ENCODE data around the gene LIN9.
"Not testable (repeated sequence)": the region's sequence is repeated elsewhere in the genome, so short reads cannot be mapped to it uniquely, and the experiment has no call there.

The LIN9 gene

DNA sequence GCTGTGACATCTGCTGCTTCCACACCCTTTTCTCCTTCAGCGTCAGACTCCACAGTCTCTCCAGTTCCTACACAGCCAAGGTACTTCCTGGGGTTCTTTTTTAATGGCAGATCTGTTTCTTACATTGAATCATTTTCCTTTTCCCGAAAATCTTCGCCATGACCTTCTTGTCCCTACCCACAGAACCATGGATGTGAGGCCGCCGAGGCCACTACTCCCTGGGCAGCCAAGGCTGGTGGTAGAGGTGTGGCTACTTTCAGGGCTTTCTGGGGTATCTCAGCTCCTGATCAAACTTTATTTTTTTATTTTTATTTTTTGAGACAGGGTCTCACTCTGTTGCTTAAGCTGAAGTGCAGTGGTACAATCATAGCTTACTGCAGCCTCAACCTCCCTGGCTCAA is 9.5 kb upstream of the LIN9 start:
- no peak for DNase-seq

DNA sequence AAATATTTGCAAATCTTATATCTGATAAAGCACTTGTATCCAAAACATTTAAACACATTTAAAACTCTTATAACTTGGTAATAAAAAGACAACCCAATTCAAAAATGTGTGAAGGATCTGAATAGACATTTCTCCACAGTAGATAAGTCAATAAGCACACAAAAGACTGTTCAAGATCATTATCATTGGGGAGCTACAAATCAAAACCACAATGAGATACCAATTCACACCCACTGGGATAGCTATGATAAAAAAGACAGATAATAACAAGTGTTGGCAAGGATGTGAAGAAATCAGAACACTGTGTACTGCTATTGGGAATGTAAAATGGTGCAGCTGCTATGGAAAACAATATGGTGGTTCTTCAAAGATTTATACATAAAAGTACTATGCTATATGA is 5.1 kb upstream of the LIN9 start:
- DNase-seq: no peak

DNA sequence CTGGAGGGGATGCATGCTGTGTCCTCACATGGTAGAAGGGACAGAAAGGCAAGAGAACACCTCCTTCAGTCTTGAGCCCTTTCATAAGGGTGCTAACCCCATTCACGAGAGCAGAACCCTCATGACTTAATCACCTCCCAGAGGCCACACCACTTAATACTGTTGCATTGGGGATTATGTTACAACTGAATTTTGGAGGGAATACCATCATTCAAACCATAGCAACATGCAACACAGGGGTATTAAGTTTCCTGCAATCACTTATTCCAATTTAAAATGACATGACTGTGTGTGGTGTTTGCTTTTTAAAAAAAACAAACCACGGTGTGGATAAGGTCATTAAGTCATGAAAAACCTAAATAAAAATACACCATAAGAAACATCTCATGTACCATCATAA is 3.1 kb upstream of the LIN9 start:
- DNase-seq: no peak

DNA sequence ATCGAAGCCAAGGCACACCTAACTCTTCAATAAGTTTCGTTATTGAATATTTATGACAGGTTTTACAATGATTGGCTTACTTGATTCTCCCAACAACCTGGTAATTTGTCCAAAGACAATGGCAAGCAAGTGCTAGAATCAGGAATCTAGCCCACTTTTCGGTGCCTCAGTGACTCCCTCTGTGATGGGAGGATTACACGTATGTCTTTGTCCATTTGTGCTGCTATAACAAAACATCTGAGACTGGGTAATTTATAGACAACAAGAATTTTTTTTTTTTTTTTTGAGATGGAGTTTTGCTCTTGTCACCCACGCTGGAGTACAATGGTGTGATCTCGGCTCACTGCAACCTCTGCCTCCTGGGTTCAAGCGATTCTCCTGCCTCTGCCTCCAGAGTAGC is 2.4 kb upstream of the LIN9 start:
- no peak for DNase-seq

DNA sequence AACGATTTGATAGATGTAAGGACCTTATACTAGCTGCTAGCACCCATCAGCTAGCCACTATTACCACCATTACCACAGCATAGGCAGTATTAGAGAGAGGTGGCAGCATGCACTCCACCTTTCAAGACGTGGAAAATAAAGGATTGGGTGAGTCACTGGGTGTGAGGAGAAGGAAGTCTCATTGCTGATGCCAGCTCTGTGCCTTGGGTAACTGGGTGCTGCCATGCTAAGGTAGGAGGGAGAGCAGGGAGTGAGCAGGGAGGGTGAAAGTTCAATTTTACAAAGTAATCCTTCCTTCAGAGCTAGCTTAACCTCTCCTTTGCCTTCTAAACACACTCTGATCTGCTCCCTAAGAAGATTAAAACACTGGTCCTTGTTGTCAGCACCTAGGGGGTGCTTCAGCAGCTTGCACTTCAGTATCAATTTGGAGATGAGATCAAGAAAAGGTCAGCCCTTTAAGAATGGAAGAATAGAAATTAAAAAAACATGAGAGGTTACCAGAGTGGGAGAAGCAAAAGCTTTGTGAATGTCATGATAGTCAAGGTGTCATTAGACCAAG is 1.8 kb upstream of the LIN9 start:
- no peak for DNase-seq

DNA sequence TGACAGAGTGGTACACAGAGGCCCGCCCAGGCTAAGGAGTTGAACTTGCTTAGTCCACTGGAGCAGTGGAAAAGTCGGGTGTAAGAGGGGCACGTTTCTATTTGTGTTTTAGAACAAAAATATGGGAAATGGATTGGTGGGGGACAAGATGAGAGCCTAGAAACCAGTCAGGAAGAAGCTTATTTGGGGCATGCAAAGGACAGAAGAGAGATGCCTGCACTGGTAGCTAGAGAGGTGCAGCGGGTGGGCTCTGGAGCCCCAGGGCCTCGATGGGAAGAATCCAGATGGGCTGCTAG is 1.2 kb upstream of the LIN9 start:
- DNase-seq: no peak

DNA sequence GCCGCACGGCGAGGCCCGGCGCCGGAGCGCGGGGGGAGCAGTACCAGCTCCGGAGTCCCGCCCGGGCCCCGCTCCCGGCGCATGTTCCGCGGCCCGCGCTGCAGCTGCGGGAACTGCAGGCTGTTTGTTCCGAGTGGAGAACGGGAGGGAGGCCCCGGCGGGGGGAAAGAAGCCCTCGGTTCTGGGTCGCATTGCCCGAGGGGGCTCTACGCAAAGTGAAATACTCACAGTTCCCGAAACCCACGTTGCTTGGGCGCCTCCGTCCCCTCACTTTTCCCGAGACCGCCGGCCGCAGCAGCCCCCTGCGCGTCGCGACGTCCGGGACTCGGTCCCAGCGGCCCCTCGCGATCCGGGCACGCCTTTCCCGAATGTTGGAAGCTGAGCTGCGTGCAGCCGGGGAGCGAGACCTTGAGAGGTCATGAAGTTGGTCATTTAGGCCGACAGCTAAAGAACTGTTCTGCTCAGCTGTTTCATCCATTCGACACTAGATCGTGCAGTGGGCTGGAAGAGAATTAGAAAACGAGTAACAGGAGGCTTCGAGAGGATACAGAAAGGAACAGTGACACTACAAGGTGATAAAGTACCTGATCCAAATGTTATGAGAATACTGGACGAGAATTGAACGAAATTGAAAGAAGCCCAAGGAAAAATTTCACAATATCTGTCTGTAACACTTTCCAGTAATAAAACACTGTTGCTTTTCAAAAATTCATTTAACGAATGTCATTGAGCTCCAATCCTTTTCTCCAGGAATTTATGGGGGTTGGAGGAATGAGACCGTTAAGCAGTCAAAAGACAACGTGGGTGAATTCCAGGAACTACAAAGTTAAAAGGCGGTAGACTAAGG is 657 bp upstream of the LIN9 start:
- DNase-seq: peak in 1 of 2 donors; percentile 24

DNA sequence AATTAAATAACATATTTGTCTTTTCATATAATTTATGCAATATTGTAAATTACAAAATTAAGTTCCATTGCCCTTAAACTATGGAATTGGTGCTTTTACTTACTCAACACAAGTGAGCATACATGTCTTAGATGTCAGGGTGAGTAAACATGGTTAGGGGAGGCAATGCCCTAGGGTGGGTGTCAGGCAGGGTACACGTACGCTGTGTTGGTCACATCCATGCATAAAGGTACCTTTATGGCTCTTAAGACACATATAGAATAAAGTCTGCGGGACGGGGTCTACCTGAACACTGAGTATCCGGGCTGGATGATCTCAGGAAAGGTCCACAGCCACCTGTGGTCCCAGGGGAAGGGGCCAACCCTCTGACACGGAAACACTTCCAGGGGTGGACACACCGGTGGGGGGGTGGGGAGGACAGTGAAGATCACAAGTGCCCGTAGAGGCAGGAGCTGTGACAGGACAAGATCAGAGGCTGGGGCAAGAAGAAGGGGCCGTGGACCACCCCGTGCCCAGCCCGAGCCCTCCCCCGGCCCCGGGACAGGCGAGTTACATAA is 720 bp downstream of the LIN9 start:
- peak in 1 of 2 donors; percentile 5 for DNase-seq

DNA sequence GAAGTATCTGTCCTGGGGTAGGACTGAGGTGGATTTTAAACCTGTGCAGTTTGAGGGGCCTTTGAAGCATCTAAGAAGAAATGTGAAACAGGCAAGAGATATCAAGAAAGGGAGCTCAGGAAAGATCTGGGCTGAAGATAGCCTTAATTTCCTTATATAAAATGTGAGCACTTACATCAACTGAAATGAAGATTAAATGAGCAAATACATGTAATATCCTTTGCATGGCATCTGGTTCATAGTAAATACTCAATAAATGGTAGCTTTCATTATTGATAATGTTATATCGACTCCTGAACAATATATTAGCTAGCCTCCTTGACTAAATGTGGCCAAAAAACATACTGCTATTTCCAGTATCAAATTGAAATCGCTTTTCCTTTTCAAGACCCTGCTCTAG is 2.5 kb downstream of the LIN9 start:
- no peak for DNase-seq

DNA sequence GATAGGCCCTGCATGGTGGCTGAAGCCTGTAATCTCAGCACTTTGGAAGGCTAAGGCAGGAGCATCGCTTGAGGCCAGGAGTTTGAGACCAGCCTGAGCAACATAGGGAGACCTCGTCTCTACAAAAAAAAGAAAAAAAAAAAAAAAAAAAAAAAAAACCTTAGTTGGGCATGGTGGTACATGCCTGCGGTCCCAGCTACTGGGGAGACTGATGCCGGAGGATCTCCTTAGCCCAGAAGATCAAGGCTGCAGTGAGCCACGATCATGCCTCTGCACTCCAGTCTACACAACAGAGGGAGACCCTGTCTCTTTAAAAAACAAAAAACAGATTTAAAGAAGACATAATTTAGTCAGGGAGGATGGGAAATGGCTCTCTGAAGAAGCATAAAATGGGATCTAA is 3.8 kb downstream of the LIN9 start:
- no peak for DNase-seq

DNA sequence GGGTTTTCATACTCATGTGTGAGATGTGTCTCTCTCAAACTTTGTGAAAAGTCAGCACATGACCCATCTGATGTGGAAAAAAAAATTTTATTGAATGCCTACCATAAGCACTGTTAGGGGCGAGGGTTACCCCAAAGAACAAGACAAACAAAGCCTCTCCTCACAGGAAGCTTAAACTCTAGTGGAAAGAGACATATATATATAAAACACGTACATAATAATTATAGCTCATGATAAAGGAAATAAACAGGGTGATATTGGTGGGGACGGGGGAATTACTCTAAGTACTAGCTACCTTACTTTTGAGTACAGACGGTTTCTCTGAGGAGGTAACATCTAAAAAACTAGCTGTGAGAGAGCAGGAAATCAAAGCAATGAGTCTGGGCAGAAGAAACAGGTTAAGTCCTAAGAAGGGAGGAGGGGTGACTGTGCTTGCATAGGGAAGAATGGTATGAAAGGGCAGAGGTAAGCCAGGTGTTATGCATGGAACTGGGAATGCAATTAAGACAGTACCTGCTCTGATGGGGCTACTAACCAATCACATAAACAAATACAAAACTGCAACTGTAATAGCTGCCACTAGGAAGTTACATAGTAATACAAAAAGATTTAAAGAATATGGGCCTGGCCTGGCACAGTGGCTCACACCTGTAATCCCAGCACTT is 4.5 kb downstream of the LIN9 start:
- DNase-seq: no peak

DNA sequence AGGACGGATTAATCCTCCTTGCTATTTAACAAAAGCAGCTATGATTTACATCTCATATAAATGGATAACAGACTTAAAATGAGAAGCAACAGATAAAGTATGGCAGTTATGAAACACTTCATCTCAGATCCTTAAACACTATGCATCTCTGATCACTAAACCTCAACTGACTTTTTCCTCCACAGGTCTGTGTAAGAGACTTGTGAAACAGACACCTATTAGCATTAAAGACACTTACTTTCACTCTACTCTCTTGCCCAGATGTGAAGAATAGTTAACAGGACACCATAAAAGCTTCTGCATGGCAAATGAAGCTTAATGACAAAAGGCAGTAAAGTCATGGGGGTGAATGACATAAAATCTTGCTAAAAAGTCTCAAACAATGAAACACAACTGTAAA is 6.2 kb downstream of the LIN9 start:
- DNase-seq: no peak

DNA sequence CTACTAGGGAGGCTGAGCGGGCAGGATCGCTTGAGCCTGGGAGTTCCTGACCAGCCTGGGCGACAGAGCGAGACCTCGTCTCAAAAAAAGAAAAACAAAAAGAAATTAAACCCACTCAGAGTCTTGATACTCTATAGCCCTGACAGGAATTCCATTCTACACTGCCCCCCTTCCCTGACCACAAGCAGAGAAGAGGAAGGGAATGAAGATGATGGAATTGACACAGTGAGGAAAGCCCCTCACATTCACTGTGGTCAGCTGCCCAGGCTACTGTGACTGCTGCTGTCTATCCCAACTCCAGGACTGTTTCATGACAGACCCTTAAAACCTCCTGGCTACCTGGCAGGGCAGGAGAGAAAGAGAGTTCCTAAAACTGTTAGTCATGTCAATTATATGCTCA is 12.1 kb downstream of the LIN9 start:
- no peak for DNase-seq

DNA sequence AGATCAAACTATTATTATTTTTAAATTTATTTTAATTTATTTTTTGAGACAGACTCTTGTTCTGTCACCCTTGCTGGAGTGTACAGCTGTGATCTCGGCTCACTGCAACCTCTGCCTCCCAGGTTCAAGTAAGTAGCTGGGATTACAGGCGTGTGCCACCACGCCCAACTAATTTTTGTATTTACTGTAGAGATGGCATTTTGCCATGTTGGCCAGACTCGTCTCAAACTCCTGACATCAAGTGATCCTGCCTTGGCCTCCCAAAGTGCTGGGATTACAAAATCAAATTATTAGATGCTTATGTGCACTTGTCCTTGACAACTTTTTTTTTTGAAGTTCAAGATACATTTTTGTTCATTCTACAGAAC is 15.4 kb downstream of the LIN9 start:
- DNase-seq: no peak

DNA sequence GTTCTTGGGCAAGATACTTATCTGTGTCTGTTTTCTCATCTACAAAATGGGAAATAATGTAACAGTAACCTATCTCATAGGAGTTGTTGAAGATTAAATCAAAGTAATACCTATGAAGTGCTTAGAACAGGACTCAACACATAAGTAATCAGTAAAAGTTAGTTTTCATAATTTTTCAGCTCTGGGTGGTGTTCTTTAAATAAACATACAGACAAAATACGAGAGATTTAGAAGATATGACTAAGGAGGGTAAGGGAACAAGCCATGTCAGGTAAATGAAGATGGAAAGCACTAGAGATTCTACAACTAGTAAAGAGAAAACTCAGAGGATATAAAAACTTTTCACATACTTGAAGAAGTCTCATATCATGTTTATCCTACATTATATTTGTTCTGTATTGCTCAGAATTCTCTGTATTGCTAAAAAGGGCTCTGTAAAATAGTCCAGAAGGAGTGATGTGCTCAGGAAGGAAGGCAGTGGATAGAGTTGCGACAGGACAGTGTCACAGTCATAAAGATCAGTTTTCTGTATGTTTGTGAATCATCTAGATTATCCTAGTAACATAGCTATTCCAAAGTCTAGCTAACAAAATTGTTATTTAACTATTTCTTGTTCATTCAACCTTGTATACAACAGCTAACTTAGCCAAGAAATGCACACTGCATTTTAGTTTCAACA is 16.0 kb downstream of the LIN9 start:
- DNase-seq: no peak

DNA sequence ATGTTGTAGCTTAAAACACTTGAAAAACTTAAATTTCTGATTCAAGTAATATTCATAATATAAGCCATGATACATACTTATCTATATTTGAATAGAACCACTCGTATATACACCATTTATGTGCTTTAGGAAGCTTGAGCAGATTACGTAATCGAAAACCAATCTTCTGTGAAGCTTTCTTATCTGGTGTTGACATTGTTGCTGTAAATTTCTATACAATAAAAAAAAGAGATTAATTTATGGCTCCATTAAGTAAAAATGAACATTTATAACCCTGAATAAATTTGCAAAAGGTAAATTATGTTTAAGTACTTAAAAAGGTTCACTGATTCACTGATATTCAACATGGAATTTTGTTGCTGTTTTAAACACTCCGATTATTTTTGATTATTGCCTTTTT is 21.4 kb downstream of the LIN9 start:
- DNase-seq: no peak

DNA sequence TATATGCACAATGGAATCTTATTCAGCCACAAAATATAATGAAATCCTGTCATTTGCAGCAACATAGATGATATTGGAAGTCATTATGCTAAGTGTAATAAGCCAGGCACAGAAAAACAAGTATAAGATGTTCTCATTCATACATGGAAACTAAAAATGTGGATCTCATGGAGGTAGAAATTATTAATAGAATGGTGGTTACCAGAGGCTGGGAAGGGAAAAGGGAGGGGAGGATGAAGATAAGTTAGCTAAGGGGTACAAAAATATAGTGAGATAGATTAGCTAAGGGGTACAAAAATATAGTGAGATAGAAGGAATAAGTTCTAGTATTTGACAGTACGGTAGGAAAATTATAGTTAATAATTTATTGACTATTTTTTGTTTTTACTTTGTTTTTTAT is 27.9 kb downstream of the LIN9 start:
- no peak for DNase-seq

DNA sequence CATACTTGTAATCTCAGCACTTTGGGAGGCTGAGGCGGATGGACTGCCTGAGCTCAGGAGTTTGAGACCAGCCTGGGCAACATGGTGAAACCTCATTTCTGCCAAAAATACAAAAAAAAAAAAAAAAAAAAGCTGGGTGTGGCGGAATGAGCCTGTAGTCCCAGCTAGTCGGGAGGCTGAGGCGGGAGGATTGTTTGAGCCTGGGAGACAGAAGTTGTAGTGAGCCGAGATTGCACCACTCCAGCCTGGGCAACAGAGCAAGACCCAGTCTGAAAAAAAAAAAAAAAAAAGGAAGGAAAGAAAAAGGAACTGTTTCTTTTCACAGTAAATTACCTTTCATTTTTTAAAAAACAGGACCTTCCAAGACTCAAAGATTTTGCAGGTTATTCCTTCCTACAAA is 29.5 kb downstream of the LIN9 start:
- DNase-seq: no peak

DNA sequence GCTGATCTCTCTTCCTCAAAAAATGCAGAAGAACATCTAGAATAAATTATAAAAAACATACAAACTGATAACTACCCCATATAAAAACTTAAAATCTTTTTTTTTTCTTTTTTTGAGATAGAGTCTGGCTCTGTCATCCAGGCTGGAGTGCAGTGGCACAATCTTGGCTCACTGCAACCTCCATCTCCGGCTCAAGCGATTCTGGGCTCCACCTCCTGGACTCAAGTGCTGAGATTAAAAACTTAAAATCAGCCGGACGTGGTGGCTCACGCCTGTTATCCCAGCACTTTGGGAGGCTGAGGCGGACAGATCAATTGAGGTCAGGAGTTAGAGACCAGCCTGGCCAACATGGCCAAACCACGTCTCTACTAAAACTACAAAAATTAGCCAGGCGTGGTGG is 31.1 kb downstream of the LIN9 start:
- no peak for DNase-seq

DNA sequence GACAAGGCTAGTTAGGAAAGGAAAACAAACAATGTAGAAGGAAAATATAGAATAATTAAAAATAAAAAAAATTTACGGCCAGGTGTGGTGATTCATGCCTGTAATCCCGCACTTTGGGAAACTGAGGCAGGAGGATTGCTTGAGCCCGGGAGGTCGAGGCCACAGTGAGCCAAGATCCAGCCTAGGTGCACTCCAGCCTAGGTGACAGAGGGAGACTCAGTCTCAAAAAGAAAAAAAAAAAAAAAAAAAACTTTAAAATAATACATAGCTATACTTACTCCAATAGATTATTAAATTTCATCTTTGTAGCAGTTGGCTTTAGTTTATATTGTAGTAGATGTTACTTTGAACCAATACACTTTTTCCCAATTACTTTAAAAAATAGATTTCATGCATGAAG is 32.0 kb downstream of the LIN9 start:
- no peak for DNase-seq

DNA sequence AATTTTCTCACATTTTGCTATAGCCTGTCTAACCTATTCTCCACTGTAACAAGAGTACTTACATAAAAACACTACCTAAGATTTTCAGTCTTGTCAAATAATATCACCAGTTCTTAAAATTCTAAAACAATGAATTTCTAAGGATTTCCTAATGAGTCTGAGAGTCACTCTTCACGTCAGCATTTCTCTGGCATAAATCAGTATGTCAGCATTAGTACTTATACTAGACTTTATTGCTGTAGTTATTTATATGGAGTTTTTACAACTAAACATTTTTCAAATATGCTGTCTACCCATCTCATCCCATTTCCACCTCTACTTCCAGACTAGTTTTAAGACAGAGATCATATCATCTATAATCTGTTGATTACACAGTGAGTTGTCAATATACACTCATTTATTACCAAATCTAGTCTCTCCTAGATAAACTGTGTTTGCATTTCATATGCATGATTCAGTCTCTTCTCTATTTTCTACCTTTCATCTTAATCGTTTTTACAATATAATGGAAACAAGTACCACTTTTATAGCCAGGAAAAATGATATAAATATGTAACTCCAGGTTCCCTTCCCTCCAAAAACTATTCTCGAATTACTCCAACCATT is 32.8 kb downstream of the LIN9 start:
- no peak for DNase-seq

DNA sequence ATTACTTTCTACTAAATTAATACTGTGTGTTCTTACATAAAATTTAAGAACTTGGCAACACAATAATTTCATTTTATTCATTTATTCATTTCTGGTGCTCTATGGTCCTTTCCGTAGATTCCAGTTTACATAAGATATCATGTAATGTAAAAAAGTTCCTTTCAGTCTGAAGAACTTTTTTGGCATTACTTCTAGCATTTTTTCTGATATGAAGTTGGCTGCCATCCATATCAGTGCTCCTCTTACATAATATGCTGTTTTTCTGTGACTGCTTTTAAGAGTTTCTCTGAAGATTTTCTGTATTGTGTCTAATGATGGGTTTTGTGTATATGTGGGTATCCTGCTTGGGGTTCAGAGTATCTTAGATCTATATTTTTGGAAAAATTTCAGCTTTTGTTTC is 34.8 kb downstream of the LIN9 start:
- DNase-seq: no peak

DNA sequence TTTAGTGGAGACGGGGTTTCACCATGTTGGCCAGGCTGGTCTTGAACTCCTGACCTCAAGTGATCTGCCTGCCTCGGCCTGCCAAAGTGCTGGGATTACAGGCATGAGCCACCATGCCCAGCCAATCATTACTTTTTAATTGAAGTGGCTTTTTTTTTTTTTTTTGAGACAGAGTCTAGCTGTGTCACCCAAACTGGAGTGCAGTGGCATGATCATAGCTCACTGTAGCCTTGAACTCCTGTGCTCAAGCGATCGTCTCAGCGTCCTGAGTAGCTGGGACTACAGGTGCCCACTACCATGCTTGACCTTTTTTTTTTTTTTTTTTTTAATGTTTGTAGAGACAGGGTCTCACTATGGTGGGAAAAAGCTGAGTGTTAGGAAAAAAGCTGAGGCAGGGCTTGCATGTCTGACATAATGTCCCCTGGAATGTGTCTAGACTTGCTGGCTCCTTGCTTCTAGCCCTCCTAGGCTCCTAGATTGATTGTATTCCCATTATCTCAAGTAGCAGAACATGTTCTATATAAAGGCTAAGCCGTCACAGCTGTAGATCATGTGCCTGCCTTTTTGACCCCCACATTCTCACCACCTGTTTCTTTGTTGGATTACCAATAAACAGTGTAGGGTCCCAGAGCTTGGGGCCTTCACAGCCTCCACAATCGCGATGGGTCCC is 36.6 kb downstream of the LIN9 start:
- not testable (repeated sequence) for DNase-seq
